NOMO-1 (cell line): ENCODE measurements around the gene CCNJL.
"Not testable (repeated sequence)": the region's sequence is repeated elsewhere in the genome, so short reads cannot be mapped to it uniquely, and the experiment has no call there.

Experiments
- DNase-seq, 2 experiments: peaks; one replicate each; lab custom pipeline; 2025; ENCODE audit not compliant: unreplicated experiment in 2 of 2; lab: John Stamatoyannopoulos, UW

CCNJL gene

DNA sequence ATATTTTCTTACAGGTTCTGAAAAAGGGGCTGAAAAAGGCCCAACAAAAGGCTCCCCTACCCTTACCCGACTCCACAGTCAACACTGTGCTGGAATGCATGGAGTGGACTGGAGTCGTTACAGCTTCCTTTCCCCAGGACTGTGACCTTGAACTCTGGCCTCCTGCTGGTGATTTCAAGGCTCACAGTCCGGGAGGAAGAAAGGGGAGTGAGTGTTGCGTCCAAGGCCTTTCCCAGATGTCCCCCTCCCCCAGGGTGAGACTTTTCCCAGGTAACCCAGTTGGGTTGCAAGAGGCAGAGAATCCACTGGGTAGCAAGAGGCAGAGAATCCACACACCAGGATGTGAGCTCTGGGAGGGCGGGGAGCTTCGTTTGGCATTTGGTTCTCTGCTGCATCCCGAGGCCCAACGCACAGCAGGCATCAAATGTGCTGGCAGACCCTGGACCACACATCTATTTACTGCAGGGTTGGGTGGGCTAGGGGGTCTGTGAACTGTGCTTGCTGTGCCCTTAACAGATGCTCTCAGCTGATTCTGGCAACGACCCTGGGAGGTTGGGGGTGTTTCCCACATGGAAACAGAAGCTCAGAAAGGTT is 45.5 kb downstream of the CCNJL start:
- DNase-seq = no peak

DNA sequence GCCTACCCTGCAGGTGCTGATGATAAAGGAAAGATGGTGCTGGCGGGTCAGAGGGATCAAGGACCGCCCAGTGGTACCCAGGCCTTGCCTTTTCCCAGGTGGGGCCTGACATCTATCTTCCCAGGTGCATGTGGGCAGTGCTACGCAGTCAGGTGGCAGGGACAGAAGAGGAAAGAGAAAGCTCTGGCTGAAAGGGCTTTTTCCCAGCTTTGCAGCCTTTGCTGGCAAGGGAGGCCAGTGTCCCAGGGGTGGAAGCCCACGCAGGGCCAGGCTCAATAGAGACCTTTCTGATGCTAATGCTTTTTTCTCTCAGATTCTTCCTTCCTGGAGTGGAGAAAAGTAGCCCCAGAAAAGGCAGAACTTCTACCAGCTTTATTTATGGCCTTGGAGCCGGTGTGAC is 46.3 kb downstream of the CCNJL start:
- DNase-seq = no peak

DNA sequence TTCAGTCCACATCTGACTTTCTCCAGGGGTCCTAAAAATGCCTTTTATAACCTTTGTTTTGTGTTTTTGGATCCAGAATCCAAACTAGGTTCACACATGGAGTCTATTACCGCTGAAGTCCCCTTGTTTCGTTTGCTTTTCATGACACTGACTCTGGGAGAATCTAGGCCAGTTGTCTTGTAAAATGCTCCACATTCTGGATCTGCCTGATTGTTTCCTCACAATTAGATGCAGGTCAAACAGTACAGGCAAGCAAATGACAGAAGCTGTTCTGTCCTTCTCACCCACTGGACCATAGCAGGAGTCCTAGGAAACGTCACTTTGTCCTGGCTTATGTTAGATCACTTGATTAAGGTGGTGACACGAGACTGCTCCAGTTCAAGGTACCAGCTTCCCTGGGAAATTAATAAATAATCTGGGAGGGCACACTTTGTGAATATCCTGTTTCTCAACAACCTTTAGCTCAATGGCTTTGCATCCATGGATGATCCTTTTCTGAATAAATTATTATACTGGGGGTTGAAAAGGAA is 49.0 kb downstream of the CCNJL start:
- DNase-seq = no peak

DNA sequence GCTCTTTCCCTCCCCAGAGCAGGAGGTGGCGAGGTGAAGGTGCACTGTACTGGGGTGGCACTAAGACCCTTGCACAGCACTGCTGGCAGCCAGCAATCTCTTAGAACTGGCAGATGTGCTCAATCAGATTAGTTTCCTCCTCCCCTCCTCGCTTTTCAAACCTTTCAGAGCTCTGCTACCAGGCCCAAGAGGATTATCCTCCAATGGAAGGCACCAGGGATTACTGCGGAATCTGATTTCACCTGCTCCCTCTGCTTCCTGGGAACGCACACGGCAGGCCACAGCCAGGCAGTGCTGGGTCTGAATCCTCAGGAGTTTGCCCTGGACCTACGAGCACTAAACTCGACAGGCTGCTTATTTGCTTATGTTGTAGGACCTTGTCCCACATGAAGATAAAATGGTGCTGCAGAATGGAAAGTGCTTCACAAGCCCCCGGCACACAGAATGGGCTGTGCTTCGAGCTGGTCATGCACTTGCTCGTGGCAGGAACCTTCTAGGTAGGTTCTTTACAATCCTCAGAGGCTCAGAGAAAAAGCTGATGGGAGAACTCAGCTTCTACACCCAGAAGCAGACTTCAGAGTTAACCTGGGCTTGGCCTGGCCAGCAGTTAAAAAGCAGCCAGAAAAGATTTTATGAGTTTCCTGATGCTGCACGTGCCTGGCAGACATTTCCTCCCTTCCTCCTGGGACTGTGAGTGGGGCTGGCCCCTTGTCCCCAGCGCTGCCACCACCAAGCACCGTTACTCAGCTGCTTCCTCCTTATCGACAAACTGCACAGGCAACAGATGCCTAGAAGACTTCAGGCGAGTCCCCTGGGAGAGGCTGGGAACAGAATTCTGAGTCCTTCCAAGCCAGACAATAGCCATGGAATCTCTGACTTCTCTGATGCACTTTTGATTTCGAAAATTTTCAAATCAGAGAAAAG is 50.0 kb downstream of the CCNJL start:
- no peak for DNase-seq

DNA sequence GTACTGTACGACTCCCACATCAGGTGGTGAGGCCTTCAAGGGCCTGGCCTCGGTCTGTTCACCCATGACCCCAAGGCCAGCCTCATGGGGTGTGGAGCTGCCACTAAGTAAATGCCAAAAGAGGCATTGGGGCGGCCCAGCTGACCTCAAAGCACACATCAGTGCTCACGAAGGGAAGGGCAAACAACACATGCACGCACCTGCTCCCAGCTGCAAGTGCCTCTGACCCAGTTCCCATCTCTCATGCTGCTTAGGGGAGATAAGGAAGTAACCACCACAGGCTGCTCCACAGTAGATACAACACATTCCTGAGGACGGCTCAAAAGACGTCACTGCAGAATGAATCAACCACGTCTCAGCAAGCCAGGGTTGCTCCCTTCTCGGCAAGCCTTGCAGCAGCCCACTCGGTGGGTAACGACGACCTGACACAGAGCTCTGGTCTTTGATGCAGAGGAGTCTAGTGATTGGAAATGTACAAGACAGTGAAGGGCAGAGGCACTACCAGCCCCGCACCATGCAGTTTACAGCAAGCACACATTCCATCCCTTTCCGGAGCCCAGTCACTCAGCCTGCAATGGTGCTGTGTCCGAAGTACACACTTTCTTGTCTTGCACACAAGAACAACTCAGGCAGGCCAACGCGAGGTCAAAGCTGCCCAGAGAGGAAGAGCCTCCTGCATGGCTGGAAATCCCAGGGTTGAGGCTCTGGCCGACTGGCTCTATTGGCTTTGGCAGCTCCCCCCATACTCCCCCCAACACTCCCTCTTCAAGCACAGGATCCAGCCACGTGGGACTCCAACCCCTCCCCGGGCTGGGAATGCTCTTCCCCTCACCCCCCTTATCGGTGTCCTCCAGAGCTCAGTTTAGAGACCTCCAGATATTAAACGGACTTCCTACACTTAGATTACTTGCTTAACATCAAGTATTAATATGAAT is 51.2 kb downstream of the CCNJL start:
- no peak for DNase-seq

DNA sequence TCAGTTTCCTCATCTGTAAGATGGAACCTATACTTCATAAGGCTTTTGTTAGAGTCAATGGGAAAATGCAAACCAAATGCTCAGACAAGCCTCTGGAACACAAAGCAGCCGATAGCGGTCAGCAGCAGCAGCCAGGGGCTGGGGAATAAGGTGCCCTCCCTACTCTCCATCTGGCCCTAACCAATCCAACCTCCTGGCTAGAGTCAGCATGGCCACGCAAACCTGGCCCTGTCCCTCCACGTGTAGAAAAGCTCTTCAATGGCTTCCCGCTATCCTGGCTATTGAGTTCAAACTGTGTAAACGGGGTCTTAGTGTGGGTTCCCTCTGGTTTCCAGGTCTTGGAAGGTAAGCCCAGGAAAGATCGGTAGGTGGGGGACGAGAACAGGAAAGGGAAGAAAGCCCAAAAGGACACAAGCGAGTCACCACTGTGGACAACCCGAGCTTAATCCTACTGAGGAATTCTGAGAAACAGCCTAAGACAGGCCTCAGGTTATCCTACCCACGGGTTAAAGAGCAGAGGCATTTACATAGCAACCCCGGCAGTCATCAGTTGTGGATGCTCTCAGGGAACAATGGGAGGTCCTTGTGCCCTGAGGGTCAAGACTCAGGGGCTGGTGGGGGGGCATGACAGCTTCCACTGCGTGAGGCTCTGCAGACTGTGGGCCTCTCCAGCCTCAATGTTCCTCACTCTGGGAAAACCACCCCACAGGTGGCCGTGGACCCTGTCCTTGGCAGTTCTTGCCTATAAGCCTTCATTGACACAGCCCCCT is 52.2 kb downstream of the CCNJL start:
- DNase-seq = no peak

DNA sequence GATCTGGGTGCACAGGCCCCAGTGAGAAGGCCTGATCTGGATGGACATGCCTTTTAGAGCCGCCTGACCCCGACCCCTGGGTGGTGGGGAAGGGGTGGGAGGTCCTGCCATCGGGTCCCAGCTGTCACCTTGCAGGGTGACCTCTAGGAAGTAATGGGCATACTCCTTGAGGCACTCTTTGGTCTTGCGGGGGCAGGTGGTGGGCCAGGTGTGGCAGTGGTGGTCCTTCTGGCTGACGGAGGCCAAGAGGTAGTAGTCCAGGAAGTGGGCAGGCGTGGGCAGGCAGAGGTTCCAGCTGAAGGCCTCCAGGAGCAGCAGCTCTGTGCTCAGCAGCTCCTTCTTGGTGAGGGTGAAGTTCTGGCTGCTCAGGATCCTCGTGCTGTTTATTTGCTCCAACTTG is 53.0 kb downstream of the CCNJL start:
- no peak for DNase-seq

DNA sequence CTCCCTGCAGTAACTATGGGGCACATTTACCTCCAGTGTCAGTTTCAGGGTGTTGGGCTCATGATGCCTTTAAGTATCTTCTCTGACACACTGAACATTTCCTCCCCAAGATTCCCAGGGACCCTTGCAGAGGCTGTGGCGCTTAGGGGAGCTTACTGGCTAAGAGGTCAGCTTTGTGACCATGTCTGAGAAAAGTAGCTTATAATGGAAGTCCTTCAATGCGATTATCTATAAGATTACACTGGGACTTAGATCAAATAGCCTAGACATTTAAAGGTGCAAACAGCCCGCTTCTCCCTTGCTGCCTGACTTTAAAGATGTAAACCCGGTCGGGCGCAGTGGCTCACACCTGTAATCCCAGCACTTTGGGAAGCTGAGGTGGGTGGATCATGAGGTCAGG is 57.7 kb downstream of the CCNJL start:
- no peak for DNase-seq

DNA sequence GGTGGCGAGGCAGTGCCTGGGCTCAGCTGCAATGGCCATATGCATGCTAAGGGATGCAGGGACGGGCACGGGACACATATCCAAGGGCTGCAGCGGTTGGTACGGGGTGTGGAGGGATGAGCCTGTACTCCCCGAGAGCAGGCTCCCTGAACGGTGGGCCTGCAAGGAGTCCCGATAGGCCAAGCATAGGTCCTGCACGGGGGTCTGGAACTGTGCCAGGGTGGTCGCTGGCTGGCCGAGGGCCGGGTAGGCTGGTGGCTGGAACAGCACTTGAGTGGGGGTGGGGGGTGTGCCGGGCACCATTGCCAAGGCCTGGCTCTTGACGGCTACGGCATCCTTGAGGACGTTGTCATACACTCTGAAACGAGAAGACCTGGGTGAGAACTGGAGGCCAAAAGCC is 58.9 kb downstream of the CCNJL start:
- DNase-seq = no peak

DNA sequence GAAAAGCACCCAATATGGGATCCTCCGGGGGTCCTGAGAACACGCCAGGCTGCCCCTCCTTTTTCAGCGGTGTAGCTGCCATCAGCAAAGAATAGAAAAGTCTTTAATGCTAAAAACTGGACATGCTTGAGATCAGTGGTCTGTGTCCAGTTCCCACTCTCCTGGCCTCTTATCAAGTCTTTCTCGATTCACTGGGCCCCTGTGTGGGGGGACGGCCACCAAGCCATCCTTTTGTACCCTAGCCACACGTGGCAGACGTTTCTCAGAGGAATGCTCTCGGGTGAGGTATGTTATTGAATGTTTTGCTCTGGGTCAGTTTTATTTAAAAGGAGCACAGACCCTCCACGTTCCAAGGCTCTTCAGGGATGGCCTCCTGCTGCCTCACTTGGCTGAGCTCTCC is 59.4 kb downstream of the CCNJL start:
- no peak for DNase-seq

DNA sequence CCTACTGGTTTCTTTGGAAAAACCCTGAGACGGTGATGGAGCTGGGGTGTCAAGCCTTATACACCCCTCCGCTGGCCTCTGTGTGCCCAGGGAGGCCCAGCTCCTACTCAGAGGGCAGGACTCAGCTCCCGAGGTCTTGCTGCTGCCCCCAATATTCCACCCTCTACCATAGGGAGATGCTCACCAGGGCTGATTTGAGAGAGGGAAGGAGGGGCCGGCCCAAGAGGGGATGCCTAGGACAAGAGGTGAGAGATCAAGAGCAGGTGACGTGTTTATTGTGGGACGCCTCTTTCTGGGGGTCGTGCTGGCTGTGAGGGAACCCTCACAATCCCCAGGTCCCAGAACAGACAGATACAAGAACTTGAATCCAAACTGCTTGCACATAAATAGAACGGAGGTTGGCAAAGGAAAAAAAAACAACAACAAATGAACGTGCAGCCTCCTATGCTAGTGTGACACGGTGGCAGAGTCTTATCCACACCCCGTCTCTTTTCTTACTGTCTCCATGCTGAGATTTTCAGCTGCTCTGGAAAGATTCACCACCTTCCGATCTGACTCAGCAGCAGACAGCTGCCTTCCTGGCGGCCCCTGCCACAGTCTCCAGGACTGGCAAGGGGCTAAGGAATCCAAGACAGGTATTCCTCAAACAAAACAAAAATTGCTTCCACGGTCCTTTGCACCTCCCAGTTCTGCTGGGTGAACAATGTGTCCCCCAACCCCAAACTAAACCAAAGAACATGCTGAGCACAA is 60.8 kb downstream of the CCNJL start:
- no peak for DNase-seq

DNA sequence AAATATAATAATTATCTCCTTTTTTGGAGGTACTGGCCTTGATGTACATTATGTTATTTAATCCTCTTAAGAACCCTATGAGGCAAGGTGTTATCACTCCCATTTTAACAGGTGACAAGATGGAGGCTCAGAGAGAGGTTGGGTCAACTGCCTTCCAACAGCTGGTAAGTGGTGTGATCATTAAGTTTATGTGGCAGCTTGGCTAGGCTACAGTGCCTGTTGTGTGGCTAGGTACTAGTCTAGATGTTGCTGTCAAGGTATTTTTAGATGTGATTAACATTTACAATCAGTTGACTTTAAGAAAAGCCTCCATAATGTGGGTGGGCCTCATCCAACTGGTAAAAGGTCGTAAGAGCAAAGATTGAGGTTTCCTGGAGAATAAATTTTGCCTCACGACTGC is 61.5 kb downstream of the CCNJL start:
- DNase-seq = no peak

DNA sequence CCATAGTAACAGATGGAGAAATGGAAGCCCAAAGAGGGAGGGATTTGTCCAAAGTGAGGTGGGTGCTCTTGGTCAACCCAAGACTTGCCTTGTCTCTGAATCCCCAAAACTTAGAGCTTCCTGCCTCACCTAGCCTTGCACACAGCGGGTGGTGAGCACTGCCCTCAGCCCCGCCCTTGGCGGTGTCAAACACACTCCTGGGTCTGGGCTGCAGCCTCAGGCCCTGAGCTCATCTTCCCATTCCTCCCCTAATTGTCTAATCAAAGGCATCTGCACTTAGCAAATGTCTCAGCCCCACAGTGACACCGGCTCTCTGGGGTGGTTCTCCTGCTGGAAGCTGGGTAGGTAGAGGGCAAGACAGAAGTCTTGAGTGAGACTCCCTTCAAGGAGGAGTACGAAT is 62.1 kb downstream of the CCNJL start:
- DNase-seq = no peak

DNA sequence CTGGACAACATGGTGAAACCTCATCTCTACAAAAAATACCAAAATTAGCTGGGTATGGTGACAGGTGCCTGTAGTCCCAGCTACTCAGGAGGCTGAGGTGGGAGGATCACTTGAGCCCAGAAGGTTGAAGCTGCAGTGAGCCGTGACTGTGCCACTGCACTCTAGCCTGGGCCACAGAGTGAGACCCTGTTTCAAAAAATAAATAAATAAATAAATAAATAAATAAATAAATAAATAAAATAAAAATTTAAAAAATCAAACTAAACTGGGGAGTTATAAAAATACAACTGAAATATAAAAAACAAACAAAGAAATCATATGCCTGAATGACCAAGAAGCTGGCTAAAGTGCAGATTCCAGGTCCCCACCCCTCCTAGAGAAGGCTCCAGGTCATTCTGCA is 62.8 kb downstream of the CCNJL start:
- not testable (repeated sequence) for DNase-seq

DNA sequence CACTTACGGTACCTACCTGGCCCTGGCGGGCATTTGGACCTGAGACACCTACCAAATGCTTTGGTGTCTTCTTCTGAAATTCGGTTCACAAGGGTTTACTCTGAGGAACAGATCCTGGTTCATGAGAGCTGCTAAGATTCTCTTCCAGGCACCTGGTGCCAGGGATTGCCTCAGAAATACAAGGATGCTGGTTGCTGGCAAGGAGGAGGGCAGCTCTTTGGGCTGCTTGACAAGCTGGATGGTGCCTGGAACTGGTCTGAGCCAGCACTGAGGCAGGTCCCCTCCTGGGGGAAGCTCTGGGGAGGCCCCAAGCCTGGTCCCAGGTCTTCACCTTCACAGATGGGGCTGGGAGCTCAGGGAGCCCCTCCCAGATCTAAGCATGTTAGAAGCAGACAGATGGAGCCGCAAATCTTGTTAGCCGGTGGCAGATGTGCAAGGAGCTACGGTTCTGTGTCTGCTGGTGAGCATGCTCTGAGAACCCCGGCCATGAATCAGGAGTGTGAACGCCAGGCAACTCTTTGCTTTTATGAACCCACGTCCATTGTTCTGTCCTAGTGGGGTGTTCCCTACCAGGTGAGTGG is 66.8 kb downstream of the CCNJL start:
- DNase-seq = no peak

DNA sequence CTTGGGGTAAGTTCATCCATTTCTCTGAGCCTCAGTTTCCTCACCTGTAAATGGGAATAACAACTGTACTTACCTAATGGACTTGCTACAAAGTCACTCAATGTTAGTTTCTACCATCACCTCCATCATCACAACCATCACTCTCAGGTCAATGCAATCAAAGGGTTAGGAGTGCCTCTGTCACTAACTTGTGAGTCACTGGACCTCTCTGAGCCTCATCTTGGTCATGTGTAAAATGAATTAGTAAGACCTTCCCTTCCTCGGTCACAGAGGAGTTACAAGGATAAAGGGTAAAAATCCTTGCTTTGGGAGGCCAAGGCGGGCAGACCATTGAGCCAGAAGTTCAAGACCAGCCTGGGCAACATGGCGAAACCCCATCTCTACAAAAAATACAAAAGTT is 70.2 kb downstream of the CCNJL start:
- DNase-seq = no peak

DNA sequence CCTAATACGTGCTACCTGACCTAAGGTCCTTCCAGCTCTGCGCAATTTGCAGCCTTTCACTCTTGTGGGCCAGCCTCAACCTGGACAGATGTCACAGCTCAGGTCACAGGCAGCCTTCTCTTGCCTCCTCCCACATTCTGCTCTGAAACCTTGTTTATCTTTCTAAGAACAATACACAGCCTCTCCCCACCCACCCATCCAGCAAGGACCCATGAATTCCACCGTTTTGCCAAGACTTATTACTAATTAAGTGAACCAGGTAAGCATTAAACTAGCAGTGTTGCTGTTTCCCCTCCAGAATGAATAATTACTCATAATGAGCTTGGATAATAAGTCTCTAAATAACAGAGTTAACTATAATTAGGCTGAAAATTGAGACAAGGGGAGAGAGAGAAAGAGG is 72.0 kb downstream of the CCNJL start:
- no peak for DNase-seq

DNA sequence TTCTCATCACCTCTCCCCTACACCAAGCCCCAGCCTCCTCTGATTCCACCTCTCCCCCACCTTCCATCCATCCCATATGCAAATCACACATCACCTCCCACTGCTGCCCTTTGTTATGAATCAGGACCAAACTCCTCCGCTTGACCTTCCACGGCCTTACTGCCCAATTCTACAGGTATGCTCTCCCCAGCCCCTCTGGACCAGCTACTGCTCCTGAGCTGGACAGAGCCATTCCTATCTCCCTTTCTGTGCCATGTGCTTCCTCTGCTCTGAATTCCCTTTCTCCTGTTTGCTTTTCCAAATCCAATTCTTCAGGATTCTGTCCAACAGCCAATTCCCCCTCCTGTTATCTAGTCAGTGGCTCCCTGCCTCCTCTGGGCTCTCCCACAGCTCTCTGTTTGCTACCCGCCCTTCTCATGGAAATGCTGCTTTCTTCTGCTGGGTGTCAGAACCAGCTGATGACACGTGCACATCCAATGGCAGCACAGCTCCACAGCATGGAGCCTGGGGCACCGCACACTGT is 74.7 kb downstream of the CCNJL start:
- DNase-seq = no peak

DNA sequence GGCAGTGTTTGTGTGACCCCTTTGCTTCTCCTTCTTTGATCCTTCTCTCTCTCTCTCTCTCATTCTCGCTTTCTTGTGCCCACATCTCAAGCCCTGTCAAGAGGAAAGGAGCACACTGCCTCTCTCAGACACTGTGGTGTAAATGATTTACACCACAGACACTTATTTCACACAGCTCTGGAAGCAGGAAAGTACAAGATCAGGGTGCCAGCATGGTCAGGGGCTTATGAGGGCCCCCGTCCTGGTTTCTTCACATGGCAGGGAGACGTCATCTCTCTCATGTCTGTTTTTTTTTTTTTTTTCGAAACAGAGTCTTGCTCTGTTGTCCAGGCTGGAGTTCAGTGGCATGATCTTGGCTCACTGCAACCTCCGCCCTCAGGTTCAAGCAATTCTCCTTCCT is 76.6 kb downstream of the CCNJL start:
- no peak for DNase-seq
